ENCODE results near the gene NABP1. TPM values are rescaled to one million over a fixed set of nuclear protein-coding genes. Genes with fewer than 3 reads are reported as not detected.

The NABP1 gene
- total RNA-seq, 1 donor from 2014 or later, result 13.5 TPM

DNA sequence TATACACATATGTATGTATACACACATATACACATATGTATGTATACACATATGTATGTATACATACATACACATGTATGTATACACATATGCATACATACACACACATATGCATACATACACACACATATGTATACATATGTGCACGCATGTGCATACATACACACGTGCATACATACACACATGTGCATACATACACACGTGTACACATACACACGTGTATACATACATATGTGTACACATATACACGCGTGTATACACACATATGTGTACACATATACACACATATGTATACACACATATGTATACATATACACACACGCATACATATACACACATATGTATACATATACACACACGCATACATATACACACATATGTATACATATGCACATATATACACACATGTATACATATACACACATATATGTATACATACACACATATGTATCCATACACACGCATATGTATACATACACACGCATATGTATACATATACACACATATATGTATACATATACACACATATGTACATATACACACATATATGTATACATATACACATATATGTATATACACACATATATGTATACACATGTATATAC is 21.5 kb downstream of the NABP1 start:
- Mint-ChIP-seq H3K27me3 (ENCODE audit: low read depth) (no peaks in the 10 kb centered on the region), H3K9me3 (peaks cover 17% of the 10 kb centered on the region), H3K36me3 (no peaks in the 10 kb centered on the region), H3K4me3 (no peak overlapping the region), H3K4me1 (peaks cover 3% of the 10 kb centered on the region), H3K27ac (no peak overlapping the region)
- DNase-seq (ENCODE audit: low spot score in 2 of 2, unreplicated experiment in 2 of 2), result no peak
- TF ChIP-seq, protein P1, sequence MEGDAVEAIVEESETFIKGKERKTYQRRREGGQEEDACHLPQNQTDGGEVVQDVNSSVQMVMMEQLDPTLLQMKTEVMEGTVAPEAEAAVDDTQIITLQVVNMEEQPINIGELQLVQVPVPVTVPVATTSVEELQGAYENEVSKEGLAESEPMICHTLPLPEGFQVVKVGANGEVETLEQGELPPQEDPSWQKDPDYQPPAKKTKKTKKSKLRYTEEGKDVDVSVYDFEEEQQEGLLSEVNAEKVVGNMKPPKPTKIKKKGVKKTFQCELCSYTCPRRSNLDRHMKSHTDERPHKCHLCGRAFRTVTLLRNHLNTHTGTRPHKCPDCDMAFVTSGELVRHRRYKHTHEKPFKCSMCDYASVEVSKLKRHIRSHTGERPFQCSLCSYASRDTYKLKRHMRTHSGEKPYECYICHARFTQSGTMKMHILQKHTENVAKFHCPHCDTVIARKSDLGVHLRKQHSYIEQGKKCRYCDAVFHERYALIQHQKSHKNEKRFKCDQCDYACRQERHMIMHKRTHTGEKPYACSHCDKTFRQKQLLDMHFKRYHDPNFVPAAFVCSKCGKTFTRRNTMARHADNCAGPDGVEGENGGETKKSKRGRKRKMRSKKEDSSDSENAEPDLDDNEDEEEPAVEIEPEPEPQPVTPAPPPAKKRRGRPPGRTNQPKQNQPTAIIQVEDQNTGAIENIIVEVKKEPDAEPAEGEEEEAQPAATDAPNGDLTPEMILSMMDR (IDR thresholded peaks at IDR 0.05; ENCODE audit: unreplicated experiment), result no peak

DNA sequence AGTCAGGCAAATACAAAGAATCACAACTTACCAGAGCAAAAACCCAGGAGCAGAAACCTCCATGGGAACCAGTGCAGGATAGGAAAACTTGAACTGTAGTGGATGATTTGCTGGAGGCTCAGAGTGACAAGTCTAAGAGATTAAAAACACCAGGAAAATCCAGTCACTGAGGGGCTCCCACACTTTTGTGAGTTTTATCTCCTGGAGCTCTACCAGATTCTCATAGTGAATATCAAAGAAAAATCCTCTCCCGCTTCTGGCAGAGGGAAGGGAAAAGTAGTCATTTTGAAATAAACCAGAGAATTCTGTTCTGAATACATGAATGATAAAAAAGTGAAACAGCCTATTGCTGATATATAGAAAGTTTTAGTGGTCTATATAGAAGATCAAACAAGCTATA is 23.1 kb downstream of the NABP1 start:
- H3K4me3 Mint-ChIP-seq, result no peak overlapping the region

DNA sequence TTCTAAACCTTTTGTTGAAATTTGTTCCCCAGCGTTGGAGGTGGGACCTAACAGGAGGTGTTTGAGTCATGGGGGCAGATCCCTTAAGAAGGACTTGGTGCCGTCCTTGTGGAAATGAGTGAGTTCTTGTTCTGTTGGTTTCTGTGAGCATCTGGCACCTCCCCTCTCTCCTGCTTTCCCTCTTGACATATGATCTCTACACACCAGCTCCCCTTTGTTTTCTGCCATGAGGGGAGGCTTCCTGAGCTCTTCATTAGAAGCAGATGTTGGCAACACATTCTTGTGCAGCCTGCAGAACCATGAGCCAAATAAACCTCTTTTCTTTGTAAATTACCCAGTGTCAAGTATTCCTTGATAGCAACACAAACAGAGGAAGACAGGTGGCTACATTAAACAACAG is 23.8 kb downstream of the NABP1 start:
- TF ChIP-seq, protein P1 (IDR thresholded peaks at IDR 0.05; ENCODE audit: unreplicated experiment), result no peak
- no peak for DNase-seq (ENCODE audit: low spot score in 2 of 2, unreplicated experiment in 2 of 2)
- peaks cover 17% of the 10 kb centered on the region for H3K9me3 Mint-ChIP-seq
- H3K4me1 Mint-ChIP-seq, result peaks cover 14% of the 10 kb centered on the region
- no peak overlapping the region for H3K4me3 Mint-ChIP-seq
- H3K27me3 Mint-ChIP-seq (ENCODE audit: low read depth), result no peaks in the 10 kb centered on the region
- H3K36me3 Mint-ChIP-seq, result no peaks in the 10 kb centered on the region
- H3K27ac Mint-ChIP-seq, result peak overlapping the region; percentile 10

More for the DNA sequence above, 23.1 kb downstream of the NABP1 start:
- DNase-seq (ENCODE audit: low spot score in 2 of 2, unreplicated experiment in 2 of 2), result no peak
- H3K36me3 Mint-ChIP-seq, result no peaks in the 10 kb centered on the region
- peaks cover 17% of the 10 kb centered on the region for H3K9me3 Mint-ChIP-seq
- peaks cover 8% of the 10 kb centered on the region for H3K4me1 Mint-ChIP-seq
- TF ChIP-seq, protein P1 (IDR thresholded peaks at IDR 0.05; ENCODE audit: unreplicated experiment), result no peak
- H3K27me3 Mint-ChIP-seq (ENCODE audit: low read depth), result no peaks in the 10 kb centered on the region
- peak overlapping the region; percentile 10 for H3K27ac Mint-ChIP-seq

DNA sequence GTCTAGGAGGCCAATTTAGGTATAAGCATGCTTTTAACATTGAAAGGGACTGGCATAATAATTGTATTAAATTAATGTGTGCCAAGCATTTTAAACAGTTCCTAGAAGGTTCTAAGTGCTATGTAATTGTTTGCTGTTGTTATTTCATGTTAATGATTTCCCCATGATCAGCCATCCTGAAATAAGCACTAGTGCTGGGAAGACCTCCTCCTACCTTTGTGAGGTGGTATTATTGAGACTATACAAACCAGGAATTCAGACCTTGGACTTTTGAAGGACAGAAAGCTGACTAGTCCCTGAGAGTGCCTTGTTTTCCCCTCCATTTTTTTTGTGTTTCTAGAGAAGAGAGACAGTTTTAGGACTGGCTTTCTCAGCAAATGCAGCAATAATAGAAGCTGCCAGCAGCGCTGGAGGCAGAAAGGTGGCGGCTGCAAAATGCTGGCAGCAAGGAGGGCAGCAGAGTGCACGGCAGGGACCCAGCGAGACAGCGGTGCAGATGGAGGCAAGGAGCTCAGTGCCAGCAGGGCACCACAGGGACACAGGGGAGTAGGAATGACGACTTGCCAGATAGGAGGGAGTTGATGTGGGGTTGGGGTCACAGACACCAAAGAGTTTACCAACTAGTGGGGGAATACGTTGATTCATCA is 25.3 kb downstream of the NABP1 start:
- TF ChIP-seq, protein P1 (IDR thresholded peaks at IDR 0.05; ENCODE audit: unreplicated experiment), result no peak
- H3K27me3 Mint-ChIP-seq (ENCODE audit: low read depth), result no peaks in the 10 kb centered on the region

DNA sequence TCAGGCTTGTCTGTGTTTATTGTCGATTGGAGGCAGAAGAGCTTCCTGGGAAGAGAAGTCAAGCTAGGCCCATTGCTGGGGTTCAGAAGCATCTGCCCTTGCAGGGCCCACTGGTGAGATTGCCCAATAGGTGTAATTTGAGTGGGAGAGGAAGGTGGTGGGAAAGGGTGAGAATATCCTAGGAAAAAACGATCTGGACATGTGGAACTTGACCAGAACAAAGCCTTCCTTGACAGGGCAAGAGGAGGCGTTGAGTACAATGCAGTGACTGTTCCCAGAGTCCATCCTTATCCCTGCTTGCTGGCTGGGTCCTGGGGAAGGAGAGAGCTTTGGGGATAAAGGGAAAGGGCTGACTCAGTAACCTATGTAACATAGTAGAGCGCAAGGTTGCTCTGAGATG is 27.1 kb downstream of the NABP1 start:
- H3K27ac Mint-ChIP-seq, result no peak overlapping the region

More for the DNA sequence above, 25.3 kb downstream of the NABP1 start:
- peaks cover 16% of the 10 kb centered on the region for H3K4me1 Mint-ChIP-seq
- H3K4me3 Mint-ChIP-seq, result no peak overlapping the region
- peaks cover 13% of the 10 kb centered on the region for H3K9me3 Mint-ChIP-seq
- DNase-seq (ENCODE audit: low spot score in 2 of 2, unreplicated experiment in 2 of 2), result no peak
- no peak overlapping the region for H3K27ac Mint-ChIP-seq
- no peaks in the 10 kb centered on the region for H3K36me3 Mint-ChIP-seq

More for the DNA sequence above, 27.1 kb downstream of the NABP1 start:
- TF ChIP-seq, protein P1 (IDR thresholded peaks at IDR 0.05; ENCODE audit: unreplicated experiment), result no peak
- Mint-ChIP-seq H3K4me3 (no peak overlapping the region), H3K27me3 (ENCODE audit: low read depth) (no peaks in the 10 kb centered on the region), H3K4me1 (peaks cover 16% of the 10 kb centered on the region), H3K9me3 (peaks cover 9% of the 10 kb centered on the region), H3K36me3 (no peaks in the 10 kb centered on the region)
- no peak for DNase-seq (ENCODE audit: low spot score in 2 of 2, unreplicated experiment in 2 of 2)
